ENCODE data around the gene ABI3BP.

The ABI3BP gene

GRCh38 chr3:100932491-100932890 lies 60.7 kb downstream of the ABI3BP start:
- no peak for DNase-seq

DNA sequence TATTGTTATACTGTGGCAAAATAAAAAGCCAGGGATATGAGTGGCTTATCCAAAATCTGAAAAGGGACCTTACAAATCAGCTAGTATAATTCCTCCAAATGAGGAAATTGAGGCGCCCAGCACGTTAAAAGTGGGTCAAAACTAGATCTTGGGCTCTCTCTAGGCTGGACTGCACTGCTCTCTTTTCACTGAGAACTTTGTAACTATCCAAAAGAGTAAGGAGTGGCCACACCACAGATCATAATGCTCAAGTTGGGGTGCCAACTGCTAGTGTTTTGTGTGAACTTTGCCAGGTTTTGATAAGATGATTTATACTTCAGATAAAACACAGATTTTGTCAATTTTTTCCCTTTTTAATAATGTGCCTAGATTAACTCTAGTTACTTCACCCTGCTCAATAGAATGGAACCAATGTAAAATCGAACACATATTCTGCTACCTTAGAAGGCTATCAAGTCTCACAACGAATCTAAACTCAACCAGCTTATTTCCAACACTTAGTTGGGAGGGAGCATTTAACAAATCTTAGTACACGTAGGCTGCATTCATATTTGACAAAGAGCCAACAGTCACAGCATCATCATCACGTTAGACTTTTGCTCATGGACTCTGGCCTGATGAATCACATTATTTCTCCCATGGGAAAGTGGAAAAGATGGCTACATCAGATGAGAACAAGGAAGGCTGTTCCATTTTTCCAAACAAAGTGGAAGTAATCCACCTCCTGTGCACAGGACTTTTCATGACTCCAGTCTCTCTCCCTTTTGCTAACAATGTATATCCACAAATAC lies 64.4 kb downstream of the ABI3BP start:
- no peak for DNase-seq

- no peak for DNase-seq
Measured at GRCh38 chr3:100927775-100928174, 65.4 kb downstream of the ABI3BP start.

DNA sequence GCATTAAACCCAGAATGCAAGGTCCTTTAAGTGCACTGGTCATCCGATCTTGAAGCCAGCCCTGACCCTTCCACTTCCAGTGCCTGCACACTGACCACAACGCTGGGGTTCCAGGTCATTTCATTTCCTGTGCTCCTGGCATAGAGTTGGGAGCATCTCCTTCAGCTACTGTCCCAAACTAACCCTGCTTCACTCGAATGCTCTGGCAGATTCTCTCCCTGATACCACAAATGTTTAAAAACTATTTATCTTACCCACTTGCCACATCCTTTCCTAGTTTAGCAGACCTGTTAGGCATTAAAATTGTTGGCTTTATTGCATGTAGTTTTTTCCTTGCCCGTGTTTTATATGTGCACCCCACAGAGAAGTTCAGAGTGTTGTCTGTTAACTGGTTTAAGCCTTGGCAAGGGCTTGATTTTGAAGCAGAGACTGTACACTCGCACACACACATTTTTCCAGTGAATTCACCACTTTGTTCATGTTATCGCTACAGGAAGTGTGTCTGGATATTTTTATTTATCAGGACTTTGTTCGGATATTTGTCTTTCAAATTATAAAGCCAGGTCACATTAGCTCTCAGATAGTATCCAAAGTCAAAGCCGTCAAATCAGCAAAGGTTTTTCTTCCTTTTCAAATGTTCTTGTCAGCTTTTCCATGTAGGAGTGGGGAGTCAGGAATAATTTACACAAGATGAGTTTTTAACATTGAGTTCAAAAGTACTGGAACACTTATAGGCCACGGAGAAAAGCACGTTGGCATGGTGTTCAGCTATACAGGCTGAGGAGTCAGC lies 77.3 kb downstream of the ABI3BP start:
- no peak for DNase-seq

GRCh38 chr3:100913870-100914648 lies 79.2 kb downstream of the ABI3BP start:
- DNase-seq = no peak

GRCh38 chr3:100912976-100913545 lies 80.2 kb downstream of the ABI3BP start:
- no peak for DNase-seq

DNA sequence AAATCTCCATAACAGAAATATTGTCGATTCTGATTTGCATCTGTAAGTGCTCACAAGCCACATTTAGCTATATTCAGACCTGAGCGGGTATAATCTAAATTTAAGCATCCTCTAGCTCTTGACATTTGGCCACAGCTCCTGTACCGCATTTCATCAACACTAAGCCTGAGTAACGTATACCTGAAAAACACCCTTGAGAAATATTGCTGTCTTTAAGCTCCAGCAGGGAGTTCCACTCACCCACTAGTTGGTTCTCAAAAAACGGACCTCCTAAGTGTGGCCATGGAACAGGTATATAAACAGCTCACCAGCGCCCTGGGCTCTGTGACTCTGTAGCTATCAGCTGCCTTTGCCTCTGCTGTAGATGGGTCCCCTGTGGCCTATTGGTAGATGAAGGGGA lies 80.7 kb downstream of the ABI3BP start:
- no peak for DNase-seq

- no peak for DNase-seq
Measured at GRCh38 chr3:100911956-100912355, 81.3 kb downstream of the ABI3BP start.

DNA sequence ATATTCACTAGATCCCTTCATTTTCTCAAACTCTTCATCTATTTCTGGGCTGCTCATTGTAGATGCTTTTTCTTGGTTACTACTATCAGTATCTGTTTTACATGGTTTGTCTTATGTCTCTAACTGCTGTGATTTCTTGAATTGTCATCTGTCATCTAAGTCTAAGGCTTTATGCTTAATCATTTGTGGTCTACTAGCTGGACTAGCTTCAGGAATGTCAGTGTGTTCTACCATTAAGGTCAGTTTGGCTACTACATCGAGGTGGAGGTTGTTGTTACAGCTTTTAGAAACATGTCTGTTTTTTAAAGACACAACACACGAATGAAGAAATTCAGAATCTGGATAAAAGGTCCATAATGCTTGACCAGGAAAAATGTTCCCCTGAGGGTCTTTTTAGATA lies 82.2 kb downstream of the ABI3BP start:
- DNase-seq = no peak

GRCh38 chr3:100902572-100902971 lies 90.6 kb downstream of the ABI3BP start:
- DNase-seq = no peak

DNA sequence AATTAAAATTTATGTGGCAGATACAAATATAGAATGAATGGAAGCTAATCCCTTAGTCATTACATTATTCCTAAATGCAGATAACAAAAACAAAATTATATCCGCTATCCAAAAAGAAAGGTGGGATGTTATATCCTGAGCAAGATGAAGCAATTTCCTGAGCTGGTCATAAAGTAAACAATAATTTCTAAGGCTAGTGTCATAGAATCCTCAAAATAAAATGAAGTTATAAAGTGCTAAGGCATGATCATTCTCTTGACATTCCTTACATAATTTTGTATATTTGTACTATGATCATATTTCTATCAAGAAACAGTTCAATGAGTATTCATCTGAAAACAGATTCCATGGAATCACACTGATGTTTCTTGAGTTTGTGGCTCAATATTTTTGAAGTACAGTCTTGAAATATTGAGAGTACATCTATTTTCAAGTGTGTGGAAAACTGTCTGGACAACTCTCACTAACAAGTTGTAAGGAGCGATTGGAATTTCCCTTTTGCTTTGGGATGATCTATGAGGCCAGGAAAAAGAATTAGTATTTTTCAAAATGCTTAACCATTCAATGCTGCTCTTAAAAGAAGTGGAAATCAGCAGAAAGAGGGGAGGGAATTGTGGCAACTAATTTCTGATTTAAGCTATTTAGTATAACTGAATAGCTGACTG lies 92.4 kb downstream of the ABI3BP start:
- DNase-seq = no peak

DNA sequence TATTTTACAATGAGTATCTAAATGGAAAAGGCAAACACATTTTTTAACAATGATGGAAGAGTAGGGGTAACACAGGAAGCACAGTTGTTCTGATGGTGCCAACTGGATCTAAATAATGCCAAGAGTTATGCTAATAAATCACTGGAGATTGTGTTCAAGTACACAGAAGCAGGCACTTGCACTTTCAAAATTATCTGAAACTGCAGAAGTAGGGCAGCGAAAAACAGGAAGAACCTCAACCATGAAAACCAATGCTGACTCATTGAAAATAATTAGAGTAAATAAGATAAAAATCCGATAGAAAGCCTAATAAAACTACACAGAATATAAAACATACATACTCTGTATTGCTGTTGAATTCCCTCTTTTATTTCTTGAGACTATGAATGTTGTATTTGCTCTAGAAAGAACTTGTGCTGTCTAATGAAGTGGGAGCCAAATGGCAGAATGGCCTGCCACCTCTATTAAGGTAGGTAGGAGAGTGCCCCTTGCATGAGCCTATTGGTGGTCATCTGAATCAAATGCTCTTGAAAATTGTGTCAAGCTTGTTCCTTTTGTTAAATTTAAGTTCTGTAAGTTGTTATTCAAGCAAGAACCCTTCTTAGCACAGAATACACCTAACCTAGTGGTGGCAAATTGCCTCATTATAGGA lies 93.7 kb downstream of the ABI3BP start:
- DNase-seq = no peak

- DNase-seq = no peak
Measured at GRCh38 chr3:100898681-100899080, 94.5 kb downstream of the ABI3BP start.

- DNase-seq = no peak
Measured at GRCh38 chr3:100896994-100897393, 96.2 kb downstream of the ABI3BP start.

DNA sequence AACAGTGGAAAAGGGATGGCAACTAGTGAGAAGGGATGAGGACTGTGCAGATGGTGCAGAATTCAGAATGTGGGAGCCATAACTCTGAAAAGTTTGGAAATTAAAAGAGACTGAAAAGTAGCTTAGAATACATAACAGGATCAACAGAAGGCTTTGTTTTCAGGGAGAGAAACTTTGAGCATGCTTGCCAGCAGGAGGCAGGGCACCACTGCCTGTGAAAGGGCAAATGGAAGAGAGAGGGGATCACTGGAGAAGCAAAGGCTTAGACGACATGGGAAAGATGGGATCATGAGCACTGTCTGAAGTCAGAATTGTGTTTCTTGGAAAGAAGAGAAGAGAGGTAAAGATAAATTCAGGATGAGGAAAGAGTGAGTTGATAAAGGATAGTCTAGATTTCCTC lies 99.6 kb downstream of the ABI3BP start:
- DNase-seq = no peak

GRCh38 chr3:100893108-100893507 lies 100.1 kb downstream of the ABI3BP start:
- no peak for DNase-seq

DNA sequence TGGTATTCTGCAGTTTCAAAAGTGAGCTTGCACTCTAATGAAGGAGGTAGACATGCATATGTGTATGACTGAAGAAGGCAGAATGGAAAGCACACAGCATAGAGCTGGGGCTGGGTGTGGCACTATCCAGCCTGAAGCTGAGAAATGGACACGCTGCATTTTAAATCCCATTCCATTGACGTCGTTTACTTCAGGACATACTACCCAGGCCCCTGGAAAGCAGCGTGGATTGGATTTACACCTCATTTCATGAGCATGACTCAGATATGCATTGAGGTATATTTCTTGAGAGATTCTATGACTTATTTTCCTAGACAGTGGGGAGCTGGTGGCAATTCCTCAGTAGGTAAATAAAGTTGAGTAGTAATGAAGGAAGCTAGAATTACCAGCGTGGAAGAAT lies 101.4 kb downstream of the ABI3BP start:
- DNase-seq = no peak

DNA sequence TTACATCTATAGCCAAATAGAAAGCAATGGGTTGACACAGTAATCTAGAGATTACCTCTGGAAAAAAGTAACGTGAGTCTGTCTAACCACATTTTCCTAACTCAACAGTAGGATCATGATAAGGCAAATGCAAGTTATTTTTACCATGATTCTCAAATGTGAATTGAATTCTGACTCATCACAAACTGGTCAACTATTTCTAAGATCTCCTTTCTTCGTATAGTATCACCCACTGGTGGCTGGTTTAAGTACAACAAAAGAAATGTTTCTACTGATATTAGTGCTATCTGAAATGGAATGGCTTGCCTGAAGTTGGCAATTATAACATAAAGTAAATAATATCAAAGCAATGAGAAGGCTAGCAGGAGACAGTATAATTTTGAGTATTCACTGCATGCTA lies 102.2 kb downstream of the ABI3BP start:
- DNase-seq = no peak

- DNase-seq = no peak
Measured at GRCh38 chr3:100888881-100889280, 104.3 kb downstream of the ABI3BP start.

DNA sequence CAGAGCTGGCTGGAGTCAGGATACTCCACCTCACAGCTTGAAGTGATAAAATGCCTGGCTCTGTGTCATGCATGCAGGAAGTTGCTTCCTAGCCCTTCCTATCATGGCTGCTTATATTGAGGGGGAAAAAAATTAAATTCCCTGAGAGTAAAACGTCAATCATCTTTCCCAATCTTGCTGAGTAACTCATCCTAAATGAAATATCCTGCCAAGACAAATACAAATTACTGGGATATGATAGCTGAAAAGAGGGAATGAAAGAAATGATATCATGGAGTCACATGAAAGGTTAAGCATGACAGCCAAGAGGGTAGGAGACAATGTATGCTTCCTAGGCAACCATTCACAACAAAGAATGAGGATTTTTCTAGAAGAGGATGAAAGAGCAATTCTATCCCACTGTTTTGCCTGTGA lies 110.6 kb downstream of the ABI3BP start:
- DNase-seq = no peak

DNA sequence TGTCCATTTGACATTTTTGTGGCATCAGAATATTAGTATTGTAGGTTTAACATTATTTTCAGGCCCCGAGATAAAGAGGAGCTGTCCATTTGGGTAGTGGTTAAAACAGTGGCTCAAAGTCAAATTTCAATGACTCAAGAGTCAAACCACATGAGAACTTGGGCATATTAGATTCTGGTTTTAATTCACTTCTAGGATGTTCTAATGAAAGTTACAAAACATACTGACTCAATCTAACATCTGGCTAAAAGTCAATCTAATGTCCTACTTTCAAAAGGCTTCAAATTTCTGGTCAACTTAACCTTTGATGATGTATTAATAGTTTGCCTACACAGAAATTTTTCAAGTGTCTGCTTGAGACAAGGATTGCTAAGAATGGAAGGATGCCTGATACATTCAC lies 112.4 kb downstream of the ABI3BP start:
- no peak for DNase-seq

- no peak for DNase-seq
Measured at GRCh38 chr3:100880072-100880471, 113.1 kb downstream of the ABI3BP start.
